Measurements from ENCODE around the gene SERPINA6.

SERPINA6 gene

DNA sequence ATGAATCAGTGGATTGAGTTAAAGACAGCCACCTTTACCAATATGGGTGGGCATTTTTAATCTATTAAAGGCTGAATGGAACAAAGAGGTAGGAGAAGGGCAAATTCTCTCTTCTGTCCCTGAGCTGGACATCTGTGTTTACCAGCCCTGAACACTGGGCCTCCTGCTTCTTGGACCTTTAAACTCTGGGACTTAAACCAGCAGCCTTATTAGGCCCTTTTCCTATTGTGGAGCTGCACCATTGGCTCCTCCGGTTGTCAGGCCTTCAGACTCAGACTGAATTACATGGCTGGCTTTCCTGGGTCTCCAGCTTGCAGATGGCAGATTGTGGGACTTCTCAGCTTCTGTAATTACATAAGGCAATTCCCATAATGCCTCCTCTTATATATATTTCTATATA, 6.4 kb downstream of the SERPINA6 start:
- no peak overlapping the region for H3K9ac ChIP-seq (ENCODE audit: low read depth, low read length, poor library complexity, severe bottlenecking)
- H3K4me1 ChIP-seq (ENCODE audit: insufficient read depth, low read length, poor library complexity, severe bottlenecking), result no peaks in the 10 kb centered on the region
- no peaks in the 10 kb centered on the region for H3K27me3 ChIP-seq (ENCODE audit: insufficient read depth, low read length, poor library complexity, severe bottlenecking)
- no peak overlapping the region for H3K4me3 ChIP-seq (ENCODE audit: low read length, poor library complexity, severe bottlenecking)
- H3K9me3 ChIP-seq (ENCODE audit: insufficient read depth, low read depth, low read length), result no peaks in the 10 kb centered on the region
- TF ChIP-seq, protein P1, sequence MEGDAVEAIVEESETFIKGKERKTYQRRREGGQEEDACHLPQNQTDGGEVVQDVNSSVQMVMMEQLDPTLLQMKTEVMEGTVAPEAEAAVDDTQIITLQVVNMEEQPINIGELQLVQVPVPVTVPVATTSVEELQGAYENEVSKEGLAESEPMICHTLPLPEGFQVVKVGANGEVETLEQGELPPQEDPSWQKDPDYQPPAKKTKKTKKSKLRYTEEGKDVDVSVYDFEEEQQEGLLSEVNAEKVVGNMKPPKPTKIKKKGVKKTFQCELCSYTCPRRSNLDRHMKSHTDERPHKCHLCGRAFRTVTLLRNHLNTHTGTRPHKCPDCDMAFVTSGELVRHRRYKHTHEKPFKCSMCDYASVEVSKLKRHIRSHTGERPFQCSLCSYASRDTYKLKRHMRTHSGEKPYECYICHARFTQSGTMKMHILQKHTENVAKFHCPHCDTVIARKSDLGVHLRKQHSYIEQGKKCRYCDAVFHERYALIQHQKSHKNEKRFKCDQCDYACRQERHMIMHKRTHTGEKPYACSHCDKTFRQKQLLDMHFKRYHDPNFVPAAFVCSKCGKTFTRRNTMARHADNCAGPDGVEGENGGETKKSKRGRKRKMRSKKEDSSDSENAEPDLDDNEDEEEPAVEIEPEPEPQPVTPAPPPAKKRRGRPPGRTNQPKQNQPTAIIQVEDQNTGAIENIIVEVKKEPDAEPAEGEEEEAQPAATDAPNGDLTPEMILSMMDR (conservative IDR thresholded peaks at IDR 0.05; ENCODE audit: low read length), result no peak
- no peak for TF ChIP-seq EZH2phosphoT487 (IDR thresholded peaks at IDR 0.05; ENCODE audit: borderline replicate concordance)
- no peaks in the 10 kb centered on the region for H3K36me3 ChIP-seq (ENCODE audit: insufficient read depth, low read length)
- no peak overlapping the region for H3K4me2 ChIP-seq (ENCODE audit: low read depth, low read length, poor library complexity, severe bottlenecking)
- no peaks in the 10 kb centered on the region for H3K79me2 ChIP-seq (ENCODE audit: insufficient read depth, low read length)
- no peaks in the 10 kb centered on the region for H3F3A ChIP-seq (ENCODE audit: low read depth)
- H3K9me2 ChIP-seq (replicated peaks; ENCODE audit: low read depth, low read length), result no peaks in the 10 kb centered on the region; the same call in 1 of the 2 replicates
- H2AFZ ChIP-seq (ENCODE audit: low read length), result no peak overlapping the region
- H4K20me1 ChIP-seq (ENCODE audit: insufficient read depth, low read length, poor library complexity, severe bottlenecking), result no peaks in the 10 kb centered on the region

DNA sequence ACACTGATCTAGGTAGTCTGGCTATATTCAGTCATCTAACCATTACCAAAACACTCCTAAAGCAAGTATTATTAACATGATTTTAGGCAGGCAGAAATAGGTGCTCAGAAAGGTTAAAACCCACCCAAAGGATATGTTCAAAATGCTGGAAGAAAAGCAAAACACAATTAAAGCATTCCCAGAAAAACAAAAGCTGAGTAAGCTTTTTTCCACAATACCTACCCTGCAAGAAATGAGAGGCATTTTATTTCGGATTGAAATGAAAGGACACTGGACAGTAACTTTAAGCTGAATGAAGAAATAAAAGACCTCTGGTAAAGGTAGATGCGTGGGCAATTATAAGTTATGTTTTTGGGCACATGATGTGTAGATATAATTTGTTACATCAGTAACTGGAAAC, 8.2 kb downstream of the SERPINA6 start:
- TF ChIP-seq EZH2phosphoT487 (IDR thresholded peaks at IDR 0.05; ENCODE audit: borderline replicate concordance), result no peak
- TF ChIP-seq, protein P1 (conservative IDR thresholded peaks at IDR 0.05; ENCODE audit: low read length), result no peak
- no peaks in the 10 kb centered on the region for H3K36me3 ChIP-seq (ENCODE audit: insufficient read depth, low read length)
- no peaks in the 10 kb centered on the region for H3K9me2 ChIP-seq (replicated peaks; ENCODE audit: low read depth, low read length)
- H3K79me2 ChIP-seq (ENCODE audit: insufficient read depth, low read length), result no peaks in the 10 kb centered on the region
- no peaks in the 10 kb centered on the region for H3K4me1 ChIP-seq (ENCODE audit: insufficient read depth, low read length, poor library complexity, severe bottlenecking)
- no peaks in the 10 kb centered on the region for H3F3A ChIP-seq (ENCODE audit: low read depth)
- no peaks in the 10 kb centered on the region for H4K20me1 ChIP-seq (ENCODE audit: insufficient read depth, low read length, poor library complexity, severe bottlenecking)
- no peak overlapping the region for H3K9ac ChIP-seq (ENCODE audit: low read depth, low read length, poor library complexity, severe bottlenecking)
- no peak overlapping the region for H2AFZ ChIP-seq (ENCODE audit: low read length)
- H3K9me3 ChIP-seq (ENCODE audit: insufficient read depth, low read depth, low read length), result no peaks in the 10 kb centered on the region
- no peak overlapping the region for H3K4me2 ChIP-seq (ENCODE audit: low read depth, low read length, poor library complexity, severe bottlenecking)
- H3K4me3 ChIP-seq (ENCODE audit: low read length, poor library complexity, severe bottlenecking), result no peak overlapping the region
- no peaks in the 10 kb centered on the region for H3K27me3 ChIP-seq (ENCODE audit: insufficient read depth, low read length, poor library complexity, severe bottlenecking)

DNA sequence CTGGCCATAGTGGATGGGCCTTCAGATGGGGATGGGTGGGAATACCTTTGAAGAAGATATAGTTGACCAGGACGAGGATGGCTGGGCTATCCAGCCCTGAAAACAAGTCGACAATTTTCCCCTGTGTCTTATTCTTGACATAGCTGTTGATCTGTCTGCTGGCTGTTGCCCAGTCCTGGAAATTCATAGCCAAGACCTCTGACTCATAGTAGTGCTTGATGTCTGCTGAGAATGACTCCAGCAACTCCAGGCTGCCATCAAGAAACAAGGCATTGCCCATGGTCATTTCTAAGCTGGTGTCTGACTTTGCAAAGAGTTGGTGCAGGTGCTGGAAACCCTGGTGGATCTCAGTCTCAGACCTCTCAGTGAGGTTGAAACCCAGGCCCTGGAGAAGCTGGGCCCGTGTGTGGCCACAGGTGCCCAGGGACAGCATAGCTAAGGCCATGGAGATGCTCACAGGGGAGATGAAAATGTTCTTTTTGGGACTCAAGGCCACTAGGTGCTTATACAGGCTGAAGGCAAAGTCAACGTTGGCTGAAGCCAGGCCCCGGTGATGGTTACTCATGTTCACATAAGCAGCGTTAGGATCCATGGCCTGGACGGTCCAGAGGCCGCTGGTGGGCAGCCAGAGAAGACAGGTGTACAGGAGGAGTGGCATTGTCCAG, 9.0 kb downstream of the SERPINA6 start:
- Histone ChIP-seq H3K79me2 (ENCODE audit: insufficient read depth, low read length) (no peaks in the 10 kb centered on the region), H3K4me2 (ENCODE audit: low read depth, low read length, poor library complexity, severe bottlenecking) (no peak overlapping the region), H3F3A (ENCODE audit: low read depth) (no peaks in the 10 kb centered on the region), H3K9me2 (replicated peaks; ENCODE audit: low read depth, low read length) (no peaks in the 10 kb centered on the region), H4K20me1 (ENCODE audit: insufficient read depth, low read length, poor library complexity, severe bottlenecking) (no peaks in the 10 kb centered on the region), H3K4me3 (ENCODE audit: low read length, poor library complexity, severe bottlenecking) (no peak overlapping the region), H2AFZ (ENCODE audit: low read length) (no peak overlapping the region), H3K9me3 (ENCODE audit: insufficient read depth, low read depth, low read length) (no peaks in the 10 kb centered on the region; the same call in 1 of the 2 replicates), H3K4me1 (ENCODE audit: insufficient read depth, low read length, poor library complexity, severe bottlenecking) (no peaks in the 10 kb centered on the region), H3K27me3 (ENCODE audit: insufficient read depth, low read length, poor library complexity, severe bottlenecking) (no peaks in the 10 kb centered on the region), H3K9ac (ENCODE audit: low read depth, low read length, poor library complexity, severe bottlenecking) (no peak overlapping the region), H3K36me3 (ENCODE audit: insufficient read depth, low read length) (no peaks in the 10 kb centered on the region)
- TF ChIP-seq, protein P1 (conservative IDR thresholded peaks at IDR 0.05; ENCODE audit: low read length), result no peak
- TF ChIP-seq EZH2phosphoT487 (IDR thresholded peaks at IDR 0.05; ENCODE audit: borderline replicate concordance), result no peak
